Smooth muscle cell (in vitro differentiated cells): Measurements from ENCODE around the gene ADAM19. TPM values are rescaled to one million over a fixed set of nuclear protein-coding genes. Genes with fewer than 3 reads are reported as not detected.
A peak's percentile ranks its signal among the peaks of the same experiment; 100 is the strongest.

ENCODE experiments used
- DNase-seq: peaks from one replicate; lab custom pipeline; 2025; ENCODE audit not compliant: unreplicated experiment; lab: John Stamatoyannopoulos, UW
- H2AFZ ChIP-seq: fragments of 200-600 bp; sonication (generic); 2 replicates; pipeline ENCODE4 v1.6.0; 2016; ENCODE audit warnings: antibody characterized with exemption, low read depth, mild to moderate bottlenecking
- H3F3A ChIP-seq: fragments of 200-600 bp; sonication (generic); 2 replicates; pipeline ENCODE4 v1.6.0; 2017; ENCODE audit warnings: antibody characterized with exemption, low read depth
- H3K27ac ChIP-seq: fragments of 200-600 bp; sonication (generic); 2 replicates; pipeline ENCODE4 v1.5.1; 2016; ENCODE audit warnings: low read depth, mild to moderate bottlenecking
- H3K27me3 ChIP-seq: fragments of 200-600 bp; sonication (generic); 2 replicates; pipeline ENCODE4 v1.6.1; 2016; ENCODE audit warnings: low read depth, mild to moderate bottlenecking
- H3K36me3 ChIP-seq: fragments of 200-600 bp; sonication (generic); 2 replicates; pipeline ENCODE4 v1.5.1; 2016; ENCODE audit warnings: low read depth
- H3K4me1 ChIP-seq: fragments of 200-600 bp; sonication (generic); 2 replicates; pipeline ENCODE4 v1.5.1; 2016; ENCODE audit warnings: low read depth
- H3K4me2 ChIP-seq: fragments of 200-600 bp; sonication (generic); 2 replicates; pipeline ENCODE4 v1.6.0; 2016; ENCODE audit warnings: mild to moderate bottlenecking
- H3K4me3 ChIP-seq: fragments of 200-600 bp; sonication (generic); 2 replicates; pipeline ENCODE4 v1.5.1; 2016; ENCODE audit warnings: mild to moderate bottlenecking
- H3K79me2 ChIP-seq: fragments of 200-600 bp; sonication (generic); 2 replicates; pipeline ENCODE4 v1.6.0; 2016; ENCODE audit warnings: low read depth, mild to moderate bottlenecking
- H3K9ac ChIP-seq: fragments of 200-600 bp; sonication (generic); 2 replicates; pipeline ENCODE4 v1.6.0; 2016; ENCODE audit warnings: low read depth
- H3K9me3 ChIP-seq: fragments of 200-600 bp; sonication (generic); replicated peaks from 2 replicates; pipeline ENCODE4 v1.5.1; 2016; ENCODE audit warnings: low read depth
- H4K20me1 ChIP-seq: fragments of 200-600 bp; sonication (generic); 2 replicates; pipeline ENCODE4 v1.6.0; 2016; ENCODE audit warnings: low read depth
- CTCF ChIP-seq: fragments of 200-600 bp; sonication (generic); IDR thresholded peaks from 2 replicates; pipeline ENCODE4 v1.5.1; 2017; ENCODE audit warnings: borderline replicate concordance, mild to moderate bottlenecking, antibody characterized with exemption; ENCODE audit not compliant: insufficient read depth, poor library complexity, severe bottlenecking
- WGBS: methylation state at CpG from one replicate; pipeline ENCODE4 v1.1.7; 2016; ENCODE audit warnings: low lambda C conversion rate; 5-methylcytosine and 5-hydroxymethylcytosine counted together
- polyA plus RNA-seq: library from polyadenylated mRNA; unstranded; fragments of >200 nt; fragmentation: Nextera tagmentation; extraction: Ambion mirVana; gene quantifications from 2 replicates; pipeline ENCODE4 v1.2.1, GENCODE V29; 2016
- total RNA-seq: library from RNA; depleted of rRNA; stranded (reverse); fragments of >200 nt; gene quantifications from 2 replicates; pipeline ENCODE4 v1.2.3, GENCODE V29; 2014

Gene ADAM19
- total and polyA plus RNA-seq, 2 experiments from 2014 or later = 62.2 to 112 TPM

DNA sequence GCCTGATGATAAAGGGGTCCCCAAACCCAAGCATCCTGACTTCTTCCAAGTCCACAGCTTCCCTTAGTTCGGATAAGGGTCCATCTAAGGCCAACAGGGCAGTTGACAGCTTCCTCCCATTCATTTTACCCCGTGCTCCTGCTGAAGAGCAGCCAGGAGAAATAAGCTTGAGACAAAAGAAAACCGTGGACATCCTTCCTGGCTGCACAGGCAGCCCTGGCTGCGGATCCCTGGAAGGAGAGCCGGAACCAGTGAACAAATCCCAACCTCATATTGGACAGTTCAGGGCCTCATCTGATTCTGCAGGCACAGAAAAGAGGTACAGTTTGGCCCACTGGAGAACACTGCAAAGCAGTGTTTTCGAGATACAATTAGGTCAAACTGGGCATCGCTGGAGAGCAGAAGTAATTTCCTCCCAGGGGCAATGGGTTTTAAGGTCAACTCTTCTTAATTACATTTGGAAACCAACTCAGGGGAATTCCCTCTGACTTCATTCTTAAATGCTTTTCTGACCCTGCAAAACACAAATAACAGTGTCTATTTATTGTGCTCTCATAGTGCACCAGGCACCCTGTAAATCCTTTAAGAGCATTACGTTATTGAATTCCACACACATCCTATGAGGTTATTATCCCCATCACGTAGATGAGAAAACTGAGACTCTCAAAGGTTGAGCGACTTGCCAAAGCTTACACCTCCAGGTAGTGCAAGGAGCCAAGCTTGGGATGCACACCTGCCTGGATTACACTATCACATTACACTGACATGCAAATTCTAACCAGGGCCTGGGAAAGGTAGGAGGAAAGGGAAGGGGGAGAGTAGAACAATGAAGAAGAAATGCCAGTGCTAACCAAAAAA is 21.2 kb downstream of the ADAM19 start:
- 90% methylated on average over 10 of the region's 10 CpGs for WGBS

DNA sequence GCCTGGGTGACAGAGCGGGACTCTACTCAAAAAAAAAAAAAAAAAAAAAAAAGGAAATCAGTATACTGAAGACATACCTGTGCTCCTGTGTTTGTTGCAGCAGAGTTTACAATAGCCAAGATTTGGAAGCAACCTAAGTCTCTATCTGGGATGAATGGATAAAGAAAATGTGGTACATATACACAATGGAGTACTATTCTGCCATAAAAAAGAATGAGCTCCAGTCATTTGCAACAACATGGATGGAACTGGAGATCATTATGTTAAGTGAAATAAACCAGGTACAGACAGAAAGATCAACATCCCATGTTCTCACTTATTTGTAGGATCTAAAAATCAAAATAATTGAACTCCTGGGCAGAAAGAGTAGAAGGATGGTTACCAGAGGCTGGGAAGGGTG is 22.9 kb downstream of the ADAM19 start:
- no peak overlapping the region for H3K4me2 ChIP-seq
- no peak for DNase-seq
- whole genome bisulfite sequencing = 100% methylated on average over 1 of the region's 1 CpG
- peaks cover 73% of the 10 kb centered on the region for H4K20me1 ChIP-seq
- H3K9me3 ChIP-seq = no peaks in the 10 kb centered on the region
- H3K9ac ChIP-seq = no peak overlapping the region
- no peaks in the 10 kb centered on the region for H3K27me3 ChIP-seq
- H3K27ac ChIP-seq = no peak overlapping the region
- H3K4me3 ChIP-seq = no peak overlapping the region
- peaks cover 82% of the 10 kb centered on the region for H3K79me2 ChIP-seq
- H3K4me1 ChIP-seq = peaks cover 25% of the 10 kb centered on the region
- peaks cover 26% of the 10 kb centered on the region for H3F3A ChIP-seq
- no peak overlapping the region for H2AFZ ChIP-seq
- no peaks in the 10 kb centered on the region for H3K36me3 ChIP-seq
- no peak for TF ChIP-seq CTCF

More for the DNA sequence above, 21.2 kb downstream of the ADAM19 start:
- no peak for TF ChIP-seq CTCF
- Histone ChIP-seq H3K27me3 (no peaks in the 10 kb centered on the region), H2AFZ (no peak overlapping the region), H3K79me2 (peaks cover 66% of the 10 kb centered on the region), H3K36me3 (no peaks in the 10 kb centered on the region), H3K4me2 (no peak overlapping the region), H3F3A (peaks cover 36% of the 10 kb centered on the region), H4K20me1 (peaks cover 67% of the 10 kb centered on the region), H3K9ac (no peak overlapping the region), H3K4me3 (no peak overlapping the region), H3K4me1 (peaks cover 35% of the 10 kb centered on the region), H3K9me3 (no peaks in the 10 kb centered on the region), H3K27ac (peak overlapping the region; percentile 6)
- no peak for DNase-seq

DNA sequence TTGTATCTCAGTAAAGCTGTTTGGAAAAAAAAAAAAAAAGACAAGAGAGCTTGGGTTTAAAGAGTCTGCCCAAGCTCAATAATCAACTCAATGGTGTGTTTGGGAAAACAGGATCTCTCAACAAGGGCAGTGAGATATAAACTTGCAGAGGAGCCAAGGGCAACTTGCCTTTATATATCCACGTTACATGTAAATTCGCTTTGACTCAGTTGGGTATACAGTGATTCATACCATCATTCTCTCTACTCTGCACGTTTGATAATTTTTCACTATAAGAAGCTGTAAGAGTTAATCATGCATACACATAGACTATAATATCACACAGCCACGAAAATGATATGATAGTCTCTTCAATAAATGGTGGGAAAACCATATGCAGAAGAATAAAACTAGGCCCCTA is 24.9 kb downstream of the ADAM19 start:
- Histone ChIP-seq H3K79me2 (peaks cover 96% of the 10 kb centered on the region), H3K27me3 (no peaks in the 10 kb centered on the region), H4K20me1 (peaks cover 77% of the 10 kb centered on the region), H3K4me1 (peaks cover 23% of the 10 kb centered on the region), H3K4me2 (peak overlapping the region; percentile 45), H2AFZ (no peak overlapping the region), H3K4me3 (no peak overlapping the region), H3K9ac (no peak overlapping the region), H3K36me3 (no peaks in the 10 kb centered on the region), H3K27ac (peak overlapping the region; percentile 46), H3F3A (peaks cover 13% of the 10 kb centered on the region), H3K9me3 (no peaks in the 10 kb centered on the region)
- WGBS = 67% methylated on average over 4 of the region's 4 CpGs
- no peak for DNase-seq
- TF ChIP-seq CTCF = no peak
